SK-N-SH treated with all-trans-retinoic acid at 6 μM for 48 hours (cell line): Measurements from ENCODE around the gene DYNLRB1.

Source experiments
- ATAC-seq: fragments of 200-7000 bp; cut with Tn5 transposase; 3 replicates; pipeline ENCODE4 v1.9.1; 2020; ENCODE audit warnings: mild to moderate bottlenecking, moderate library complexity
- ARNTL ChIP-seq: fragments of 450-650 bp; formaldehyde crosslinking; IDR thresholded peaks from 2 replicates; pipeline ENCODE4 v1.5.0; 2020; ENCODE audit warnings: low read depth, mild to moderate bottlenecking, moderate library complexity, borderline replicate concordance
- BACH2 ChIP-seq: fragments of 250-450 bp; sonication (Bioruptor Pico); IDR thresholded peaks from 2 replicates; pipeline ENCODE4 v1.9.0; 2021; ENCODE audit warnings: mild to moderate bottlenecking, borderline replicate concordance
- CSDC2 ChIP-seq: fragments of 250-450 bp; sonication (Bioruptor Pico); IDR thresholded peaks from 2 replicates; pipeline ENCODE4 v1.5.0; 2020; ENCODE audit warnings: mild to moderate bottlenecking, moderate library complexity
- ESRRG ChIP-seq: fragments of 250-450 bp; sonication (Bioruptor Pico); IDR thresholded peaks from 2 replicates; pipeline ENCODE4 v1.6.1; 2021; ENCODE audit warnings: mild to moderate bottlenecking
- GLIS3 ChIP-seq: fragments of 250-450 bp; sonication (Bioruptor Pico); IDR thresholded peaks from 2 replicates; pipeline ENCODE4 v1.5.0; 2020; ENCODE audit warnings: mild to moderate bottlenecking, moderate library complexity
- ISL1 ChIP-seq: fragments of 250-450 bp; sonication (Bioruptor Pico); IDR thresholded peaks from 2 replicates; pipeline ENCODE4 v2.1.2; 2022; ENCODE audit warnings: mild to moderate bottlenecking, moderate library complexity
- OSR1 ChIP-seq: fragments of 250-450 bp; sonication (Bioruptor Pico); IDR thresholded peaks from 2 replicates; pipeline ENCODE4 v1.8.0; 2022; ENCODE audit warnings: moderate library complexity, mild to moderate bottlenecking, inconsistent platforms
- PPARA ChIP-seq: fragments of 250-450 bp; sonication (Bioruptor Pico); IDR thresholded peaks from 2 replicates; pipeline ENCODE4 v1.5.0; 2020; ENCODE audit warnings: mild to moderate bottlenecking, borderline replicate concordance
- RARB ChIP-seq: fragments of 250-450 bp; sonication (Bioruptor Pico); IDR thresholded peaks from 2 replicates; pipeline ENCODE4 v1.8.0; 2021; ENCODE audit warnings: mild to moderate bottlenecking, moderate library complexity
- SNAI2 ChIP-seq: fragments of 250-450 bp; sonication (Bioruptor Pico); IDR thresholded peaks from 2 replicates; pipeline ENCODE4 v1.5.0; 2020; ENCODE audit warnings: mild to moderate bottlenecking, moderate library complexity
- TCF4 ChIP-seq: fragments of 250-450 bp; sonication (Bioruptor Pico); IDR thresholded peaks from 2 replicates; pipeline ENCODE4 v1.8.0; 2021; ENCODE audit warnings: mild to moderate bottlenecking, moderate library complexity, borderline replicate concordance
- TOX ChIP-seq: fragments of 250-450 bp; sonication (Bioruptor Pico); IDR thresholded peaks from 2 replicates; pipeline ENCODE4 v1.8.0; 2021; ENCODE audit warnings: mild to moderate bottlenecking, moderate library complexity, borderline replicate concordance
- ZC3H10 ChIP-seq: fragments of 250-450 bp; sonication (Bioruptor Pico); IDR thresholded peaks from 2 replicates; pipeline ENCODE4 v1.5.1; 2021; ENCODE audit warnings: mild to moderate bottlenecking, moderate library complexity
- ZFP3 ChIP-seq: fragments of 250-450 bp; sonication (Bioruptor Pico); IDR thresholded peaks from 2 replicates; pipeline ENCODE4 v1.5.0; 2020; ENCODE audit warnings: mild to moderate bottlenecking, moderate library complexity
- ZFP30 ChIP-seq: fragments of 450-650 bp; formaldehyde crosslinking; IDR thresholded peaks from 2 replicates; pipeline ENCODE4 v1.5.0; 2022; ENCODE audit warnings: mild to moderate bottlenecking, moderate library complexity
- ZNF70 ChIP-seq: fragments of 450-650 bp; formaldehyde crosslinking; IDR thresholded peaks from 2 replicates; pipeline ENCODE4 v1.5.0; 2020; ENCODE audit warnings: mild to moderate bottlenecking, moderate library complexity
- ZNF8 ChIP-seq: fragments of 450-650 bp; formaldehyde crosslinking; IDR thresholded peaks from 2 replicates; pipeline ENCODE4 v1.5.0; 2020; ENCODE audit warnings: mild to moderate bottlenecking, moderate library complexity
- TF ChIP-seq, protein P1 (sequence below): fragments of 250-450 bp; sonication (Bioruptor Pico); IDR thresholded peaks from 2 replicates; pipeline ENCODE4 v1.8.0; 2021; ENCODE audit warnings: low read depth, mild to moderate bottlenecking, moderate library complexity, borderline replicate concordance
- TF ChIP-seq, protein P2 (sequence below): fragments of 250-450 bp; sonication (Bioruptor Pico); IDR thresholded peaks from 2 replicates; pipeline ENCODE4 v1.8.0; 2020; ENCODE audit warnings: mild to moderate bottlenecking, moderate library complexity, borderline replicate concordance
- TF ChIP-seq, protein P3 (sequence below): fragments of 250-450 bp; sonication (Bioruptor Pico); IDR thresholded peaks from 2 replicates; pipeline ENCODE4 v1.5.0; 2020; ENCODE audit warnings: mild to moderate bottlenecking, moderate library complexity
- TF ChIP-seq, protein P4 (sequence below): fragments of 250-450 bp; sonication (Bioruptor Pico); IDR thresholded peaks from 2 replicates; pipeline ENCODE4 v1.5.1; 2021; ENCODE audit warnings: mild to moderate bottlenecking, moderate library complexity
- TF ChIP-seq, protein P5 (sequence below): fragments of 250-450 bp; sonication (Bioruptor Pico); IDR thresholded peaks from 2 replicates; pipeline ENCODE4 v1.5.1; 2020; ENCODE audit warnings: low read depth, mild to moderate bottlenecking, moderate library complexity

Gene DYNLRB1

DNA sequence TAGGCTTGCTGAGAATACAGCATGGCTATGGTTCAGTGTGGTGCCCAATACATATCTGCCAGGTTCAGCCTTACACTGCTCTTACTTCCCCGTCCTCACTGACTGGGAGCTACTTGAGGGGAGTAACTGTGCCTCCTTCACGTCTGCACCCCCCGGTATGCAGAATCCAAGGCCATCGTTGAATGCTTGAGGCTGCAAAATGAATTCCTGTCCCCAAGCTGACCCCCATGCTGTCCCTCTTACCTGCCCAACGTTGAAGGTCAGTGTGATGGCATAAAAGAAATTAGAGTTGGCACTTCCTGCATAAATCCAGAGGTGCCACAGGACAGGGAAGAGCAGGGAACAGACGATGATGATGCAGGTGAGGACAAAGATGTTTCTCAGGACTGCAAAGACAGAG lies 58.6 kb downstream of the DYNLRB1 start:
- no peak for ATAC-seq
- TF ChIP-seq BACH2 (CRISPR knock-in tag) (no peak), SNAI2 (CRISPR knock-in tag) (no peak), CSDC2 (CRISPR knock-in tag) (no peak), ESRRG (no peak), ARNTL (CRISPR knock-in tag) (no peak), GLIS3 (CRISPR knock-in tag) (no peak), ZFP30 (CRISPR knock-in tag) (no peak), OSR1 (CRISPR knock-in tag) (no peak), ISL1 (CRISPR knock-in tag) (no peak), PPARA (CRISPR knock-in tag) (no peak)
- TF ChIP-seq, protein P1, sequence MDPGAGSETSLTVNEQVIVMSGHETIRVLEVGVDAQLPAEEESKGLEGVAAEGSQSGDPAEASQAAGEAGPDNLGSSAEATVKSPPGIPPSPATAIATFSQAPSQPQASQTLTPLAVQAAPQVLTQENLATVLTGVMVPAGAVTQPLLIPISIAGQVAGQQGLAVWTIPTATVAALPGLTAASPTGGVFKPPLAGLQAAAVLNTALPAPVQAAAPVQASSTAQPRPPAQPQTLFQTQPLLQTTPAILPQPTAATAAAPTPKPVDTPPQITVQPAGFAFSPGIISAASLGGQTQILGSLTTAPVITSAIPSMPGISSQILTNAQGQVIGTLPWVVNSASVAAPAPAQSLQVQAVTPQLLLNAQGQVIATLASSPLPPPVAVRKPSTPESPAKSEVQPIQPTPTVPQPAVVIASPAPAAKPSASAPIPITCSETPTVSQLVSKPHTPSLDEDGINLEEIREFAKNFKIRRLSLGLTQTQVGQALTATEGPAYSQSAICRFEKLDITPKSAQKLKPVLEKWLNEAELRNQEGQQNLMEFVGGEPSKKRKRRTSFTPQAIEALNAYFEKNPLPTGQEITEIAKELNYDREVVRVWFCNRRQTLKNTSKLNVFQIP (CRISPR knock-in tag), result no peak
- TF ChIP-seq, protein P2, sequence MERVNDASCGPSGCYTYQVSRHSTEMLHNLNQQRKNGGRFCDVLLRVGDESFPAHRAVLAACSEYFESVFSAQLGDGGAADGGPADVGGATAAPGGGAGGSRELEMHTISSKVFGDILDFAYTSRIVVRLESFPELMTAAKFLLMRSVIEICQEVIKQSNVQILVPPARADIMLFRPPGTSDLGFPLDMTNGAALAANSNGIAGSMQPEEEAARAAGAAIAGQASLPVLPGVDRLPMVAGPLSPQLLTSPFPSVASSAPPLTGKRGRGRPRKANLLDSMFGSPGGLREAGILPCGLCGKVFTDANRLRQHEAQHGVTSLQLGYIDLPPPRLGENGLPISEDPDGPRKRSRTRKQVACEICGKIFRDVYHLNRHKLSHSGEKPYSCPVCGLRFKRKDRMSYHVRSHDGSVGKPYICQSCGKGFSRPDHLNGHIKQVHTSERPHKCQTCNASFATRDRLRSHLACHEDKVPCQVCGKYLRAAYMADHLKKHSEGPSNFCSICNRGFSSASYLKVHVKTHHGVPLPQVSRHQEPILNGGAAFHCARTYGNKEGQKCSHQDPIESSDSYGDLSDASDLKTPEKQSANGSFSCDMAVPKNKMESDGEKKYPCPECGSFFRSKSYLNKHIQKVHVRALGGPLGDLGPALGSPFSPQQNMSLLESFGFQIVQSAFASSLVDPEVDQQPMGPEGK (CRISPR knock-in tag), result no peak
- TF ChIP-seq, protein P3, sequence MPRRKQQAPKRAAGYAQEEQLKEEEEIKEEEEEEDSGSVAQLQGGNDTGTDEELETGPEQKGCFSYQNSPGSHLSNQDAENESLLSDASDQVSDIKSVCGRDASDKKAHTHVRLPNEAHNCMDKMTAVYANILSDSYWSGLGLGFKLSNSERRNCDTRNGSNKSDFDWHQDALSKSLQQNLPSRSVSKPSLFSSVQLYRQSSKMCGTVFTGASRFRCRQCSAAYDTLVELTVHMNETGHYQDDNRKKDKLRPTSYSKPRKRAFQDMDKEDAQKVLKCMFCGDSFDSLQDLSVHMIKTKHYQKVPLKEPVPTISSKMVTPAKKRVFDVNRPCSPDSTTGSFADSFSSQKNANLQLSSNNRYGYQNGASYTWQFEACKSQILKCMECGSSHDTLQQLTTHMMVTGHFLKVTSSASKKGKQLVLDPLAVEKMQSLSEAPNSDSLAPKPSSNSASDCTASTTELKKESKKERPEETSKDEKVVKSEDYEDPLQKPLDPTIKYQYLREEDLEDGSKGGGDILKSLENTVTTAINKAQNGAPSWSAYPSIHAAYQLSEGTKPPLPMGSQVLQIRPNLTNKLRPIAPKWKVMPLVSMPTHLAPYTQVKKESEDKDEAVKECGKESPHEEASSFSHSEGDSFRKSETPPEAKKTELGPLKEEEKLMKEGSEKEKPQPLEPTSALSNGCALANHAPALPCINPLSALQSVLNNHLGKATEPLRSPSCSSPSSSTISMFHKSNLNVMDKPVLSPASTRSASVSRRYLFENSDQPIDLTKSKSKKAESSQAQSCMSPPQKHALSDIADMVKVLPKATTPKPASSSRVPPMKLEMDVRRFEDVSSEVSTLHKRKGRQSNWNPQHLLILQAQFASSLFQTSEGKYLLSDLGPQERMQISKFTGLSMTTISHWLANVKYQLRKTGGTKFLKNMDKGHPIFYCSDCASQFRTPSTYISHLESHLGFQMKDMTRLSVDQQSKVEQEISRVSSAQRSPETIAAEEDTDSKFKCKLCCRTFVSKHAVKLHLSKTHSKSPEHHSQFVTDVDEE (CRISPR knock-in tag), result no peak
- TF ChIP-seq, protein P4, sequence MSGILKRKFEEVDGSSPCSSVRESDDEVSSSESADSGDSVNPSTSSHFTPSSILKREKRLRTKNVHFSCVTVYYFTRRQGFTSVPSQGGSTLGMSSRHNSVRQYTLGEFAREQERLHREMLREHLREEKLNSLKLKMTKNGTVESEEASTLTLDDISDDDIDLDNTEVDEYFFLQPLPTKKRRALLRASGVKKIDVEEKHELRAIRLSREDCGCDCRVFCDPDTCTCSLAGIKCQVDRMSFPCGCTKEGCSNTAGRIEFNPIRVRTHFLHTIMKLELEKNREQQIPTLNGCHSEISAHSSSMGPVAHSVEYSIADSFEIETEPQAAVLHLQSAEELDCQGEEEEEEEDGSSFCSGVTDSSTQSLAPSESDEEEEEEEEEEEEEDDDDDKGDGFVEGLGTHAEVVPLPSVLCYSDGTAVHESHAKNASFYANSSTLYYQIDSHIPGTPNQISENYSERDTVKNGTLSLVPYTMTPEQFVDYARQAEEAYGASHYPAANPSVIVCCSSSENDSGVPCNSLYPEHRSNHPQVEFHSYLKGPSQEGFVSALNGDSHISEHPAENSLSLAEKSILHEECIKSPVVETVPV (CRISPR knock-in tag), result no peak
- TF ChIP-seq, protein P5, sequence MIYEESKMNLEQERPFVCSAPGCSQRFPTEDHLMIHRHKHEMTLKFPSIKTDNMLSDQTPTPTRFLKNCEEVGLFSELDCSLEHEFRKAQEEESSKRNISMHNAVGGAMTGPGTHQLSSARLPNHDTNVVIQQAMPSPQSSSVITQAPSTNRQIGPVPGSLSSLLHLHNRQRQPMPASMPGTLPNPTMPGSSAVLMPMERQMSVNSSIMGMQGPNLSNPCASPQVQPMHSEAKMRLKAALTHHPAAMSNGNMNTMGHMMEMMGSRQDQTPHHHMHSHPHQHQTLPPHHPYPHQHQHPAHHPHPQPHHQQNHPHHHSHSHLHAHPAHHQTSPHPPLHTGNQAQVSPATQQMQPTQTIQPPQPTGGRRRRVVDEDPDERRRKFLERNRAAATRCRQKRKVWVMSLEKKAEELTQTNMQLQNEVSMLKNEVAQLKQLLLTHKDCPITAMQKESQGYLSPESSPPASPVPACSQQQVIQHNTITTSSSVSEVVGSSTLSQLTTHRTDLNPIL (CRISPR knock-in tag), result no peak

DNA sequence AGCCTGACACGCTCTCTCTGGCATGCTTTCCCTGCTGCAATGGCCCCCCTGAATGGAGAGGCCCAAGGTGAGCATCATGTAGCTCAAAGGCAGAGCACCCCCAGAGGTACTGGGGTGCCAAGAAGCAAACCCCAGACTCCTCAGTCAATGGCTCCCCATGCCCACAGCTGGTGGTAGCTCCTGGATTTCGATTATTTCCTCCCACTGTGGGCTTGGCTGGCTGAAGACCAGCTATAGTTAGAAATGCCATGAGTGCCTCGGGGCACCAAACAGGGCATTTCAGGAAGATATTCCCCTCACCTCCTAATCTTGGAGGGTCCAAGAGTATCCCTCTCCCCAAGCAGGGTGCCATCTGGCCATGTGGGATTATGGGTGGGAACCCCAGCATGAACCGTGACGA lies 59.0 kb downstream of the DYNLRB1 start:
- ATAC-seq, result no peak
- TF ChIP-seq, protein P5 (CRISPR knock-in tag), result no peak
- TF ChIP-seq, protein P1 (CRISPR knock-in tag), result no peak
- TF ChIP-seq PPARA (CRISPR knock-in tag) (no peak), ZNF70 (CRISPR knock-in tag) (no peak), CSDC2 (CRISPR knock-in tag) (no peak), BACH2 (CRISPR knock-in tag) (no peak), TOX (CRISPR knock-in tag) (no peak), RARB (CRISPR knock-in tag) (no peak), ESRRG (no peak), ZNF8 (CRISPR knock-in tag) (no peak), ZFP3 (no peak), OSR1 (CRISPR knock-in tag) (no peak), GLIS3 (CRISPR knock-in tag) (no peak), TCF4 (CRISPR knock-in tag) (no peak), ZC3H10 (CRISPR knock-in tag) (no peak)
- TF ChIP-seq, protein P2 (CRISPR knock-in tag), result no peak
- TF ChIP-seq, protein P3 (CRISPR knock-in tag), result no peak
